Caco-2 (cell line): ENCODE data around the gene ATAD2B. TPM values are rescaled to one million over a fixed set of nuclear protein-coding genes. Genes with fewer than 3 reads are reported as not detected.

Experiments used
- BruUV-seq: library from RNA; stranded (reverse); fragments of 400-500 nt; replicated peaks from 2 replicates; lab custom pipeline; 2021; lab: Mats Ljungman, UMichigan
- CTCF ChIA-PET: fragments of 300-600 bp; sonication (Branson Sonifier 250); formaldehyde crosslinking; loops from one replicate; lab custom pipeline; 2022; ENCODE audit warnings: antibody characterized with exemption; lab: Charles Lee
- POLR2A ChIA-PET: fragments of 300-600 bp; sonication (Branson Sonifier 250); formaldehyde crosslinking; loops from one replicate; lab custom pipeline; 2022; ENCODE audit warnings: antibody characterized with exemption; lab: Charles Lee
- DNase-seq, 2 experiments: peaks; one replicate each; pipeline versions ENCODE4 v3.0.0 to v3.0.0-alpha.2; 2020 to 2022
- H3K27me3 ChIP-seq: replicated peaks from 2 replicates; pipeline ENCODE4 v1.6.0; 2011; ENCODE audit warnings: low read length; ENCODE audit not compliant: control insufficient read depth, insufficient read depth
- H3K36me3 ChIP-seq: 2 replicates; pipeline ENCODE4 v1.5.1; 2011; ENCODE audit warnings: low read length; ENCODE audit not compliant: control insufficient read depth, insufficient read depth
- H3K4me1 ChIP-seq: fragments of 250-450 bp; sonication (Bioruptor Pico); 2 replicates; pipeline ENCODE4 v1.5.1; 2020; ENCODE audit warnings: mild to moderate bottlenecking
- H3K4me3 ChIP-seq: 2 replicates; pipeline ENCODE4 v1.5.1; 2011; ENCODE audit warnings: low read depth, mild to moderate bottlenecking, control low read depth, low read length
- H3K9me3 ChIP-seq: fragments of 250-450 bp; sonication (Bioruptor Pico); 2 replicates; pipeline ENCODE4 v1.5.1; 2020; ENCODE audit warnings: mild to moderate bottlenecking, moderate library complexity
- H3K27ac Mint-ChIP-seq: one replicate; pipeline ENCODE4 v1.8.0; 2022; ENCODE audit warnings: mixed read lengths; ENCODE audit not compliant: unreplicated experiment
- H3K27me3 Mint-ChIP-seq: one replicate; pipeline ENCODE4 v1.8.0; 2022; ENCODE audit warnings: mixed read lengths; ENCODE audit not compliant: insufficient read depth, unreplicated experiment
- H3K36me3 Mint-ChIP-seq: one replicate; pipeline ENCODE4 v1.8.0; 2022; ENCODE audit warnings: mild to moderate bottlenecking, mixed read lengths; ENCODE audit not compliant: insufficient read depth, unreplicated experiment
- H3K4me1 Mint-ChIP-seq: one replicate; pipeline ENCODE4 v1.8.0; 2022; ENCODE audit warnings: low read depth, mixed read lengths; ENCODE audit not compliant: unreplicated experiment
- H3K4me3 Mint-ChIP-seq: one replicate; pipeline ENCODE4 v1.8.0; 2022; ENCODE audit warnings: mild to moderate bottlenecking, moderate library complexity, mixed read lengths; ENCODE audit not compliant: unreplicated experiment
- H3K9me3 Mint-ChIP-seq: one replicate; pipeline ENCODE4 v1.8.0; 2022; ENCODE audit warnings: mixed read lengths; ENCODE audit not compliant: unreplicated experiment
- CTCF ChIP-seq, 2 experiments: fragments of 200-600 bp in 1 of 2; IDR thresholded peaks; 1 replicate in 1 of 2; 2 replicates in 1 of 2; pipeline versions ENCODE4 v1.5.1 to v1.8.0; 2011 to 2022; ENCODE audit warnings: antibody characterized with exemption in 1 of 2, control low read depth in 1 of 2, inconsistent platforms in 1 of 2, low read depth in 1 of 2, low read length in 1 of 2, mild to moderate bottlenecking in 1 of 2, moderate library complexity in 1 of 2; ENCODE audit not compliant: insufficient read depth in 1 of 2, severe bottlenecking in 1 of 2, unreplicated experiment in 1 of 2
- intact Hi-C: fragments of 100-400 bp; cut with micrococcal nuclease; formaldehyde crosslinking; loops from one replicate; pipeline ENCODE4 v1.10.0; 2022; ENCODE audit not compliant: unreplicated experiment
- total RNA-seq: library from RNA; stranded (reverse); gene quantifications from 2 replicates; pipeline ENCODE4 v1.2.3, GENCODE V29; 2022

Gene ATAD2B
- total RNA-seq, 1 experiment from 2014 or later = 32.1 TPM

GRCh38 chr2:23900133-23900532 is 26.8 kb downstream of the ATAD2B start:
- no peak for TF ChIP-seq CTCF (IDR thresholded peaks at IDR 0.05; ENCODE audit: insufficient read depth in 1 of 2, low read depth in 1 of 2, low read length in 1 of 2, severe bottlenecking in 1 of 2, unreplicated experiment in 1 of 2)

GRCh38 chr2:23871206-23871605 is 55.7 kb downstream of the ATAD2B start:
- Histone ChIP-seq H3K4me3 (no peak overlapping the region), H3K9me3 (no peaks in the 10 kb centered on the region), H3K27me3 (no peaks in the 10 kb centered on the region), H3K4me1 (no peaks in the 10 kb centered on the region), H3K36me3 (no peaks in the 10 kb centered on the region)
- Mint-ChIP-seq H3K4me1 (no peaks in the 10 kb centered on the region), H3K27me3 (no peaks in the 10 kb centered on the region), H3K36me3 (peaks cover 37% of the 10 kb centered on the region), H3K27ac (no peak overlapping the region), H3K4me3 (no peak overlapping the region), H3K9me3 (no peaks in the 10 kb centered on the region)
- no peak for DNase-seq
- TF ChIP-seq CTCF (IDR thresholded peaks at IDR 0.05; ENCODE audit: insufficient read depth in 1 of 2, low read depth in 1 of 2, low read length in 1 of 2, severe bottlenecking in 1 of 2, unreplicated experiment in 1 of 2) = no peak
- CTCF ChIA-PET = no interaction called here
- POLR2A ChIA-PET = no interaction called here
- intact Hi-C loops = no loop called here
- BruUV-seq = no TSS peak

More at GRCh38 chr2:23900133-23900532, 26.8 kb downstream of the ATAD2B start:
- Mint-ChIP-seq H3K36me3 (no peaks in the 10 kb centered on the region), H3K27ac (no peak overlapping the region), H3K27me3 (no peaks in the 10 kb centered on the region), H3K4me3 (no peak overlapping the region), H3K4me1 (peaks cover 9% of the 10 kb centered on the region), H3K9me3 (no peaks in the 10 kb centered on the region)
- Histone ChIP-seq H3K4me1 (0 out of 2 replicates have a peak, but pooled peaks cover 6% of the 10 kb centered on the region), H3K9me3 (no peaks in the 10 kb centered on the region), H3K36me3 (no peaks in the 10 kb centered on the region), H3K4me3 (no peak overlapping the region), H3K27me3 (no peaks in the 10 kb centered on the region)
- no TSS peak for BruUV-seq
- POLR2A ChIA-PET = no interaction called here
- CTCF ChIA-PET = no interaction called here
- no peak for DNase-seq
- intact Hi-C loops = no loop called here

GRCh38 chr2:23867449-23867848 is 59.5 kb downstream of the ATAD2B start:
- TF ChIP-seq CTCF (IDR thresholded peaks at IDR 0.05; ENCODE audit: insufficient read depth in 1 of 2, low read depth in 1 of 2, low read length in 1 of 2, severe bottlenecking in 1 of 2, unreplicated experiment in 1 of 2) = no peak
- Histone ChIP-seq H3K9me3 (no peaks in the 10 kb centered on the region), H3K4me1 (no peaks in the 10 kb centered on the region), H3K36me3 (no peaks in the 10 kb centered on the region), H3K4me3 (no peak overlapping the region), H3K27me3 (no peaks in the 10 kb centered on the region)
- DNase-seq = no peak
- intact Hi-C loops = no loop called here
- no peak overlapping the region for H3K27ac Mint-ChIP-seq
- H3K4me1 Mint-ChIP-seq = no peaks in the 10 kb centered on the region
- H3K27me3 Mint-ChIP-seq = no peaks in the 10 kb centered on the region
- BruUV-seq = no TSS peak
- ChIA-PET CTCF (interaction anchor here (0.6 kb wide), 1 partner anchor 51 kb away, joined by 3 read pairs; no protein-coding TSS in a partner anchor), POLR2A (no interaction called here)
- H3K36me3 Mint-ChIP-seq = peaks cover 38% of the 10 kb centered on the region
- H3K9me3 Mint-ChIP-seq = no peaks in the 10 kb centered on the region
- no peak overlapping the region for H3K4me3 Mint-ChIP-seq
